Ectodermal cell (in vitro differentiated cells): ENCODE data around the gene MPPED2.

Experiments
- H3K27ac ChIP-seq: 2 replicates; pipeline ENCODE4 v1.7.0; 2013; ENCODE audit warnings: mild to moderate bottlenecking, low read depth, low read length; ENCODE audit not compliant: insufficient read depth, poor library complexity, severe bottlenecking
- H3K27me3 ChIP-seq: 2 replicates; pipeline ENCODE4 v1.7.0; 2013; ENCODE audit warnings: mild to moderate bottlenecking, low read length; ENCODE audit not compliant: insufficient read depth, control insufficient read depth, poor library complexity, severe bottlenecking
- H3K36me3 ChIP-seq: one replicate; pipeline ENCODE4 v1.7.0; 2013; ENCODE audit warnings: low read length; ENCODE audit not compliant: control insufficient read depth, insufficient read depth
- H3K4me1 ChIP-seq: one replicate; pipeline ENCODE4 v1.7.0; 2013; ENCODE audit warnings: low read length; ENCODE audit not compliant: control insufficient read depth, insufficient read depth
- H3K4me3 ChIP-seq: 2 replicates; pipeline ENCODE4 v1.7.0; 2013; ENCODE audit warnings: low read depth, low read length, control low read depth; ENCODE audit not compliant: insufficient read depth
- H3K9me3 ChIP-seq: 2 replicates; pipeline ENCODE4 v1.7.0; 2013; ENCODE audit warnings: mild to moderate bottlenecking, low read length, moderate library complexity; ENCODE audit not compliant: control insufficient read depth
- WGBS, 2 experiments: methylation state at CpG; one replicate each; pipeline ENCODE4 v1.1.7; 2013; ENCODE audit warnings: missing lambda C conversion rate in 2 of 2; 5-methylcytosine and 5-hydroxymethylcytosine counted together

MPPED2 gene

GRCh38 chr11:30508594-30508993, 77.6 kb downstream of the MPPED2 start:
- H3K4me3 ChIP-seq: no peak overlapping the region
- WGBS, 2 experiments: 96 to 100% methylated on average over 2 of the region's 3 CpGs
- no peaks in the 10 kb centered on the region for H3K27me3 ChIP-seq
- no peak overlapping the region for H3K27ac ChIP-seq
- no peaks in the 10 kb centered on the region for H3K36me3 ChIP-seq
- H3K4me1 ChIP-seq: no peaks in the 10 kb centered on the region
- H3K9me3 ChIP-seq: no peaks in the 10 kb centered on the region

DNA sequence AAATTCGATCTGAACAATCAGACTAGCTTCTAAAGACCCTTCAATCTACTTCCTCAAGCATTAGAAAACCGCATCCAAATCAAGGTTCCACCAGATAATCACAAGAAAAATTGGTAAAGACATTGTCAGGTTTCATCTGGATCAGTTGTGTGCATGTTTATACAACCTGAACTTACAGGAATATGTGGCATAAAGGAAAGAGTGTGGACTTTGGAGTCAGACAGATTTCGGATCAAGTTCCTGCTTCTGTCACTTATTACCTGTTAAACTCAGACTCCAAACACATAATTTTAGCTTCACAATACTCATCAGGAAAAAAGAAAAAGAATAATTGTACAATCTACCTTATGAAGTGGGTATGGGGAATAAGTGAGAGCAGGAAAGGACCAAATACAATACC, 80.5 kb downstream of the MPPED2 start:
- Histone ChIP-seq H3K27ac (no peak overlapping the region), H3K27me3 (no peaks in the 10 kb centered on the region), H3K4me3 (no peak overlapping the region), H3K36me3 (no peaks in the 10 kb centered on the region), H3K9me3 (no peaks in the 10 kb centered on the region), H3K4me1 (no peaks in the 10 kb centered on the region)
- WGBS, 2 experiments: 90 to 97% methylated on average over 2 to 3 of the region's 3 CpGs

DNA sequence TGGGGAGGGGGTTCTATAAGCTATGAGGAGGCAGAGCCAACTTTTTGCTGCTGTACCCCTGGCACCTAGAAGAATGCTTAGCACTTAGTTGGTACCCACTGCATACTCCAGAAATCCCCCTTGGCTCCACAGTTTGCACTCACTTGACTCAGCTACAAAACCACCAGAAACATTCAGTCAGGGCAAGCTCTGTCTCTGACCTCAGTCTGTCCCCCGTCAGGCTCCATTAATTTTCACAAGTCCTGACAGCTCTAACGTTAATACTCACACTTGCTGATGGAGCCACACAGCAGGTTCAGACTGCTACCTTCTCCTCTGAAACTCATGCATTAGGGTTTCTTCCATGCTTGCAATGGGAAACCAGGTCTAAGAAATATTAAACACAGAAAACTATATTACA, 81.7 kb downstream of the MPPED2 start:
- no peaks in the 10 kb centered on the region for H3K36me3 ChIP-seq
- H3K4me3 ChIP-seq: no peak overlapping the region
- no peak overlapping the region for H3K27ac ChIP-seq
- 82 to 84% methylated on average over 2 of the region's 2 CpGs for WGBS, 2 experiments
- H3K9me3 ChIP-seq: no peaks in the 10 kb centered on the region
- H3K4me1 ChIP-seq: no peaks in the 10 kb centered on the region
- H3K27me3 ChIP-seq: no peaks in the 10 kb centered on the region

- 81 to 84% methylated on average over 6 of the region's 6 CpGs for WGBS, 2 experiments
- Histone ChIP-seq H3K9me3 (no peaks in the 10 kb centered on the region), H3K27me3 (no peaks in the 10 kb centered on the region), H3K27ac (no peak overlapping the region), H3K4me3 (no peak overlapping the region), H3K4me1 (no peaks in the 10 kb centered on the region), H3K36me3 (no peaks in the 10 kb centered on the region)
These were observed 83.0 kb downstream of the MPPED2 start for GRCh38 chr11:30503156-30503555.

DNA sequence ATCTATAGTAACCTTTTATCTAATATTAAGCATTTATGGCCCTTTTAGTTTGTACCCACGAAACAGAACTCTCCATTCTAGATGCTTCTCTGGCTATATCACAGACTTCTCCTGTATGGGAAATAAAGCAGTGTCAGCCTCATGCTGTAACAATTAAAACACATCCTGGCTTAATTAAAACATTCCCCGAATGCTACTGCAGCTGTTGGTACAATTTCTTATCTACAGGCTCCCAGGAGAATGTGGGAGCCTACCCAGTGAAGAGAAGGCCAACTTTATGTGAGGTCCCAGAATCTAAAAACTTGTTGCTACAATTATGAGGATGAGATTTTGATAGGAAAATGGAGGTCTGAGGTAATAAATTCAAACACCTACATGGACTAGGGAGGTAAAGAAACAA, 83.8 kb downstream of the MPPED2 start:
- no peaks in the 10 kb centered on the region for H3K9me3 ChIP-seq
- H3K27ac ChIP-seq: no peak overlapping the region
- 87 to 89% methylated on average over 2 of the region's 2 CpGs for WGBS, 2 experiments
- no peaks in the 10 kb centered on the region for H3K4me1 ChIP-seq
- no peaks in the 10 kb centered on the region for H3K27me3 ChIP-seq
- no peak overlapping the region for H3K4me3 ChIP-seq
- H3K36me3 ChIP-seq: no peaks in the 10 kb centered on the region

DNA sequence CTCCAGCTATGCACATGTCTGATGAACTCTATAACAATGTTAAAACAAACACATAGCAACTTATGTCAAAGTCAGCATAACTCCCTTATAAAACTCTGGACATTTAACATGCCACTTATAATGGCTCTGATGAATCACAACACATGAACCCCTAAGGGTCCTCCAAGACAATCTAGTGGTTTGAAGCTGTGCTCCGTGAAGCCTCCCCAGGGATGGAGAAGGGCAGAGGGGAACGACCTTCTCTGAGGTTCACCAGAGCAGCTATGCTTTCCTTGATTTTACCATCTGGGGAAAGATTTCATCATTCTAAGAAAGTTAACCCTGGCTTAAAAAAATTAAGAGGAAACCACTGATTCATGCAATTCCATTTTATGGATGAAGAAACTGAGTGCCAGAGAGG, 84.4 kb downstream of the MPPED2 start:
- H3K27me3 ChIP-seq: no peaks in the 10 kb centered on the region
- H3K27ac ChIP-seq: no peak overlapping the region
- no peaks in the 10 kb centered on the region for H3K9me3 ChIP-seq
- H3K4me3 ChIP-seq: no peak overlapping the region
- WGBS, 2 experiments: 87 to 93% methylated on average over 2 of the region's 2 CpGs
- H3K4me1 ChIP-seq: no peaks in the 10 kb centered on the region
- H3K36me3 ChIP-seq: no peaks in the 10 kb centered on the region

- no peaks in the 10 kb centered on the region for H3K9me3 ChIP-seq
- WGBS, 2 experiments: 88 to 89% methylated on average over 1 of the region's 1 CpG
- no peaks in the 10 kb centered on the region for H3K27me3 ChIP-seq
- H3K4me3 ChIP-seq: no peak overlapping the region
- H3K36me3 ChIP-seq: no peaks in the 10 kb centered on the region
- H3K4me1 ChIP-seq: no peaks in the 10 kb centered on the region
- H3K27ac ChIP-seq: no peak overlapping the region
These were observed 86.2 kb downstream of the MPPED2 start for GRCh38 chr11:30499940-30500339.

DNA sequence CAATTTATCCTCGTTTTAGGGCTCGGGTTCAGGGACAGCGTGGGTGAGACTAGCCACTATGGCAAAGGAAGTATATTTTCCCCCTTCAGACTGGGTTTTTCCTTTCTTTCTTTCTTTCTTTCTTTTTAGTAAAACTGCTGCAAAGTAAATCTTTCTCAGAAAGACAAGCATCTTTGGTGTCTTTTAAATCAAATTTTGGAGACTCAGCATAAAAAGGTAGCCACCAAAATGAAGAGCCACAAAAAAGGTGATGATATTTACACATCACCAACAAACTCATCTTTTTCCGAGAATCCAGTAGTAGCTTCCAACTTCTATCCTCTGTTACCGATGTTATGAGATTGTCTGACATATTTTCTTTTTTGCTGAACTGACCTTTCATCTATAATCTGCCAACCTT, 88.6 kb downstream of the MPPED2 start:
- no peaks in the 10 kb centered on the region for H3K27me3 ChIP-seq
- H3K36me3 ChIP-seq: no peaks in the 10 kb centered on the region
- H3K4me1 ChIP-seq: no peaks in the 10 kb centered on the region
- H3K9me3 ChIP-seq: no peaks in the 10 kb centered on the region
- H3K27ac ChIP-seq: no peak overlapping the region
- 91% methylated on average over 5 of the region's 5 CpGs for WGBS, 2 experiments
- no peak overlapping the region for H3K4me3 ChIP-seq

DNA sequence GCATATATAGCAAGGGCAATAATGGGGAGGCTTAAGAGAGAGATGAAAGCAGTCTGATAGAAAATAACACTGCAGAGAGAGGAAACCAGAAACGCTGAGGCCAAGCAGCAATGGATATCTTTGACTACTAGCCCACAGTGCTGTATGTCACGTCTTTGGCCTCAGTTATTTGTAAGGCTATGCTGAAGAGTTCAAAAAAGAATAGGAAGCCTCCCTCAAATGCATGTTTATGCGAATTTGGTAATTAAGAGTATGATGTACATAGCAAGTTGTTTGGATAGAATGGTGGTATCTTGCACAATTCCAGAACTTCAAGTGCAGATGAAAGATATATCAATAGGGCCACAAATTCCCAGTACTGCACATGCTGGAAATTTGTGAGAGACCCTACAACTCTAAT, 89.2 kb downstream of the MPPED2 start:
- H3K36me3 ChIP-seq: no peaks in the 10 kb centered on the region
- H3K27ac ChIP-seq: no peak overlapping the region
- H3K9me3 ChIP-seq: no peaks in the 10 kb centered on the region
- H3K4me1 ChIP-seq: no peaks in the 10 kb centered on the region
- H3K4me3 ChIP-seq: no peak overlapping the region
- H3K27me3 ChIP-seq: no peaks in the 10 kb centered on the region
- 91 to 92% methylated on average over 3 of the region's 3 CpGs for WGBS, 2 experiments

DNA sequence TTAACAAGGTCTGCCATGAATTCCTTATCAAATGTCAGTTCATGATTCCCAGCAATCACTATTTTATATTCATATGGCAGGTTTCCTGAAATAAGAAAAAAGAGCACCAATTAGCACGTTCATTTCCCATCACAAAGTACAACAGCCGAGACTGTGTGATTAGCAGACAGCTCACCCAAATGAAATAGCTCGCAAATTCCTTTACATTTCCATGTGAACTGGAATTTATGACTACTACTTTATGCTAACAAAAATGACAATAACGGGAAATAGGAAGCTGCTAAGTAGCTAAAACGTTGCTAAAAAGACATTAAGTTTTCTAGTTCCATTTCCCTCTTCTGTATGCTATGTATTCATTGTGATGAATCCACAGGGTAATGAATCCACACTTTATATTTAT, 90.7 kb downstream of the MPPED2 start:
- Histone ChIP-seq H3K9me3 (no peaks in the 10 kb centered on the region), H3K36me3 (no peaks in the 10 kb centered on the region), H3K27ac (no peak overlapping the region), H3K27me3 (no peaks in the 10 kb centered on the region), H3K4me3 (no peak overlapping the region), H3K4me1 (no peaks in the 10 kb centered on the region)
- WGBS, 2 experiments: 91 to 94% methylated on average over 4 to 5 of the region's 5 CpGs

DNA sequence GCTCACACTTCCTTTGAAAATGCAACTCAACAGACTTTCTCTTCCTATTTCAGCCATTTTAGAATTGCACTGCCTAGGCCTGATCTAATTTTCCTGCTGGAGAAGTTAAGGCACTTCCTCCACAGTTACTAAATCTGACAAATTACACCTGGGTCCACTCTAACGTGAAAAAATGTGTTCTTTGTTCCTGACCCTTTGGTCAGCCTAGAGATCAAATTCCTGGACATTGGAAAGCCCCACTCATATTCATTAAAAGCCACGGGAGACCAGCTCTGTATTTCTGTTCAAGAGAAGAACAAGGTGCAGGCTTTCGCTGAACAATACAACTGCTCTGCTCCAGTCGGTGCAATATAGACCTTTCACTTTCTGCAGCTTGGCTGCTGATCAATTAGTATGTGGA, 96.6 kb downstream of the MPPED2 start:
- Histone ChIP-seq H3K4me3 (no peak overlapping the region), H3K36me3 (no peaks in the 10 kb centered on the region), H3K27ac (no peak overlapping the region), H3K27me3 (no peaks in the 10 kb centered on the region), H3K4me1 (no peaks in the 10 kb centered on the region), H3K9me3 (no peaks in the 10 kb centered on the region)
- WGBS, 2 experiments: 87 to 89% methylated on average over 4 of the region's 4 CpGs
